H1 (cell line): ENCODE data around the gene BDP1. TPM values are rescaled to one million over a fixed set of nuclear protein-coding genes. Genes with fewer than 3 reads are reported as not detected.
"Not testable (repeated sequence)": the region's sequence is repeated elsewhere in the genome, so short reads cannot be mapped to it uniquely, and the experiment has no call there.

Source experiments
- CTCF ChIA-PET: fragments of 300-600 bp; sonication (Branson Sonifier 250); formaldehyde crosslinking; loops from one replicate; lab custom pipeline; 2021; ENCODE audit not compliant: partially characterized antibody; lab: Charles Lee
- POLR2A ChIA-PET: fragments of 300-600 bp; sonication (Branson Sonifier 250); formaldehyde crosslinking; loops from one replicate; lab custom pipeline; 2021; ENCODE audit warnings: inconsistent platforms; ENCODE audit not compliant: partially characterized antibody; lab: Charles Lee
- DNase-seq, 2 experiments: peaks; one replicate each; pipeline versions ENCODE4 v3.0.0 to v3.0.0-alpha.2; 2010 to 2022; ENCODE audit warnings: low spot score in 2 of 2, low read depth in 1 of 2, mixed read lengths in 1 of 2
- FAIRE-seq: peaks from 2 replicates; lab custom pipeline; 2011; peaks lifted over from hg19 to GRCh38; lab: Jason Lieb, UNC
- H2AFZ ChIP-seq: 2 replicates; pipeline ENCODE4 v1.8.1; 2012; ENCODE audit warnings: low read length, inconsistent platforms
- H2AK5ac ChIP-seq: 2 replicates; pipeline ENCODE4 v1.6.1; 2013; ENCODE audit warnings: low read depth, low read length
- H2BK120ac ChIP-seq: replicated peaks from 2 replicates; pipeline ENCODE3; 2013; ENCODE audit warnings: low read depth, low read length, inconsistent platforms
- H2BK12ac ChIP-seq: 2 replicates; pipeline ENCODE4 v1.6.1; 2013; ENCODE audit warnings: low read depth, low read length
- H2BK15ac ChIP-seq: 2 replicates; pipeline ENCODE4 v1.6.1; 2013; ENCODE audit warnings: low read length
- H2BK20ac ChIP-seq: 2 replicates; pipeline ENCODE4 v1.6.1; 2013; ENCODE audit warnings: low read length
- H2BK5ac ChIP-seq: 2 replicates; pipeline ENCODE4 v1.6.1; 2013; ENCODE audit warnings: low read depth, low read length
- H3K14ac ChIP-seq: 2 replicates; pipeline ENCODE4 v1.6.1; 2013; ENCODE audit warnings: inconsistent platforms; ENCODE audit not compliant: insufficient read length
- H3K18ac ChIP-seq: 2 replicates; pipeline ENCODE4 v1.6.1; 2013; ENCODE audit warnings: low read length; ENCODE audit errors: extremely low read depth
- H3K23ac ChIP-seq: 2 replicates; pipeline ENCODE4 v1.6.1; 2013; ENCODE audit warnings: inconsistent platforms; ENCODE audit not compliant: insufficient read length
- H3K23me2 ChIP-seq: 2 replicates; pipeline ENCODE4 v1.6.1; 2013; ENCODE audit warnings: low read depth, low read length
- H3K27ac ChIP-seq: 2 replicates; pipeline ENCODE4 v1.6.1; 2011; ENCODE audit warnings: low read depth, low read length, inconsistent platforms
- H3K27me3 ChIP-seq, 4 experiments: replicated peaks in 1 of 4; 1 replicate in 1 of 4; 2 replicates in 3 of 4; pipeline versions ENCODE4 v1.6.1 to v1.8.1; 2011 to 2013; ENCODE audit warnings: low read length in 3 of 4, mild to moderate bottlenecking in 3 of 4, inconsistent platforms in 2 of 4, mixed read lengths in 2 of 4, moderate library complexity in 1 of 4; ENCODE audit not compliant: control insufficient read depth in 3 of 4, insufficient read depth in 3 of 4; ENCODE audit errors: extremely low read depth in 1 of 4
- H3K36me3 ChIP-seq, 4 experiments: 2 replicates each; pipeline versions ENCODE4 v1.6.1 to v1.8.1; 2011 to 2013; ENCODE audit warnings: mild to moderate bottlenecking in 4 of 4, low read length in 3 of 4, moderate library complexity in 2 of 4, control low read depth in 1 of 4, inconsistent platforms in 1 of 4; ENCODE audit not compliant: insufficient read depth in 4 of 4, control insufficient read depth in 2 of 4
- H3K4ac ChIP-seq: replicated peaks from 2 replicates; pipeline ENCODE3; 2013; ENCODE audit warnings: low read length, low read depth, mixed read lengths, inconsistent platforms; ENCODE audit not compliant: insufficient read length
- H3K4me1 ChIP-seq, 4 experiments: replicated peaks in 1 of 4; 1 replicate in 1 of 4; 2 replicates in 3 of 4; pipeline versions ENCODE4 v1.6.1 to v1.8.1; 2011 to 2013; ENCODE audit warnings: low read length in 3 of 4, inconsistent platforms in 2 of 4, mixed read lengths in 1 of 4; ENCODE audit not compliant: insufficient read depth in 4 of 4, control insufficient read depth in 3 of 4
- H3K4me2 ChIP-seq, 2 experiments: 2 replicates each; pipeline versions ENCODE4 v1.6.1 to v1.8.1; 2011 to 2013; ENCODE audit warnings: low read depth in 2 of 2, low read length in 2 of 2, control low read depth in 1 of 2, inconsistent platforms in 1 of 2, mild to moderate bottlenecking in 1 of 2; ENCODE audit not compliant: insufficient read depth in 1 of 2
- H3K4me3 ChIP-seq, 4 experiments: fragments of 200-600, 300-600 bp in 1 of 4; sonication (generic), shearing (Covaris generic), sonication (Bioruptor Twin) in 1 of 4; 2 replicates each; pipeline versions ENCODE4 v1.5.1 to v1.8.1; 2011 to 2016; ENCODE audit warnings: low read length in 4 of 4, low read depth in 3 of 4, control low read depth in 2 of 4, inconsistent platforms in 2 of 4, mild to moderate bottlenecking in 2 of 4, mixed read lengths in 1 of 4, moderate library complexity in 1 of 4; ENCODE audit not compliant: insufficient read depth in 2 of 4; ENCODE audit errors: extremely low read depth in 1 of 4
- H3K56ac ChIP-seq: replicated peaks from 2 replicates; pipeline ENCODE3; 2013; ENCODE audit warnings: low read depth, mild to moderate bottlenecking, mixed read lengths, low read length, inconsistent platforms; ENCODE audit not compliant: insufficient read length
- H3K79me1 ChIP-seq: 2 replicates; pipeline ENCODE4 v1.6.1; 2013; ENCODE audit warnings: low read depth, low read length, control low read depth
- H3K79me2 ChIP-seq, 2 experiments: 2 replicates each; pipeline versions ENCODE4 v1.6.1 to v1.8.1; 2012 to 2013; ENCODE audit warnings: low read length in 2 of 2, mild to moderate bottlenecking in 2 of 2, inconsistent platforms in 1 of 2; ENCODE audit not compliant: insufficient read depth in 2 of 2, control insufficient read depth in 1 of 2
- H3K9ac ChIP-seq, 4 experiments: replicated peaks in 1 of 4; 1 replicate in 1 of 4; 2 replicates in 3 of 4; pipeline versions ENCODE4 v1.6.1 to v1.8.1; 2011 to 2013; ENCODE audit warnings: low read depth in 3 of 4, low read length in 3 of 4, control low read depth in 2 of 4, mild to moderate bottlenecking in 2 of 4, moderate library complexity in 2 of 4, inconsistent platforms in 1 of 4; ENCODE audit errors: extremely low read depth in 1 of 4
- H3K9me3 ChIP-seq, 2 experiments: 2 replicates each; pipeline versions ENCODE4 v1.6.1 to v1.8.1; 2012 to 2013; ENCODE audit warnings: mild to moderate bottlenecking in 2 of 2, moderate library complexity in 2 of 2, control low read depth in 1 of 2, inconsistent platforms in 1 of 2, low read depth in 1 of 2, low read length in 1 of 2, mixed read lengths in 1 of 2; ENCODE audit not compliant: insufficient read depth in 2 of 2
- H4K20me1 ChIP-seq, 2 experiments: replicated peaks in 1 of 2; 2 replicates each; pipeline versions ENCODE3 to v1.8.1; 2011 to 2013; ENCODE audit warnings: inconsistent platforms in 2 of 2, low read length in 2 of 2, mild to moderate bottlenecking in 1 of 2; ENCODE audit not compliant: insufficient read depth in 2 of 2, control insufficient read depth in 1 of 2
- H4K5ac ChIP-seq: 2 replicates; pipeline ENCODE4 v1.6.1; 2013; ENCODE audit warnings: low read length, low read depth, mixed read lengths, inconsistent platforms; ENCODE audit not compliant: insufficient read length
- H4K8ac ChIP-seq: 2 replicates; pipeline ENCODE4 v1.8.0; 2013; ENCODE audit warnings: mild to moderate bottlenecking, moderate library complexity, low read length, inconsistent platforms; ENCODE audit not compliant: insufficient read depth; ENCODE audit errors: extremely low read depth
- H4K91ac ChIP-seq: replicated peaks from 2 replicates; pipeline ENCODE3; 2013; ENCODE audit warnings: low read length, mixed read lengths, inconsistent platforms; ENCODE audit not compliant: insufficient read length
- WGBS, 2 experiments: shearing (Covaris generic) in 1 of 2; methylation state at CpG; one replicate each; pipeline versions ENCODE4 v1.1.6 to v1.1.7; 2013 to 2015; ENCODE audit warnings: low lambda C conversion rate in 2 of 2, mixed read lengths in 2 of 2, inconsistent platforms in 1 of 2, low coverage in 1 of 2, missing lambda C conversion rate in 1 of 2; ENCODE audit not compliant: insufficient replicate concordance in 2 of 2, insufficient coverage in 1 of 2, insufficient read length in 1 of 2; ENCODE audit errors: extremely low coverage in 1 of 2, missing lambda C conversion rate in 1 of 2; 5-methylcytosine and 5-hydroxymethylcytosine counted together
- polyA plus RNA-seq, 7 experiments: library from polyadenylated mRNA; depleted of rRNA in 3 of 7; stranded (reverse) in 5 of 7; unstranded in 2 of 7; fragments of >200 nt in 5 of 7; fragments of 200-250 nt in 2 of 7; gene quantifications; 1 replicate in 5 of 7; 2 replicates in 1 of 7; 4 replicates in 1 of 7; pipeline versions ENCODE4 v1.2.1 to v1.2.3, GENCODE V29; 2011 to 2013; ENCODE audit warnings: missing spikeins in 2 of 7, mixed read lengths in 2 of 7
- total RNA-seq: library from RNA; stranded (reverse); fragmentation: NEBNext Ultra II Directional; extraction: Animal tissue kit (Norgen Biotek cat#: 25700); gene quantifications from 2 replicates; pipeline ENCODE4 v1.2.1, GENCODE V29; 2021

The BDP1 gene
- total and polyA plus RNA-seq, 2 of the 8 experiments (the other 6 are each of a cell fraction or from before 2014, with no cell fraction given), result 4.7 to 32.1 TPM

GRCh38 chr5:71423896-71424295, 31.6 kb upstream of the BDP1 start:
- H3K18ac ChIP-seq, H3K27me3 ChIP-seq, H3K4ac ChIP-seq, CTCF ChIA-PET, H3K27ac ChIP-seq, H3K23ac ChIP-seq, H3K4me1 ChIP-seq, H2BK15ac ChIP-seq, H2BK20ac ChIP-seq, H4K91ac ChIP-seq, FAIRE-seq, POLR2A ChIA-PET, H3K23me2 ChIP-seq, DNase-seq, H4K5ac ChIP-seq, H3K4me3 ChIP-seq, H3K79me1 ChIP-seq, H3K79me2 ChIP-seq, H3K56ac ChIP-seq, H4K20me1 ChIP-seq, H2BK5ac ChIP-seq, H2BK12ac ChIP-seq, H2AFZ ChIP-seq, H2BK120ac ChIP-seq, H3K14ac ChIP-seq, H3K9ac ChIP-seq, H3K9me3 ChIP-seq, H3K4me2 ChIP-seq, H3K36me3 ChIP-seq, H2AK5ac ChIP-seq, H4K8ac ChIP-seq: not testable (repeated sequence)
- WGBS, 2 experiments, result 85% methylated on average over 3 of the region's 3 CpGs; no CpG with 5 or more reads in 1 of the 2 experiments

GRCh38 chr5:71426686-71427474, 28.6 kb upstream of the BDP1 start:
- H4K91ac ChIP-seq, DNase-seq, H3K4me1 ChIP-seq, H4K5ac ChIP-seq, H3K56ac ChIP-seq, H3K23ac ChIP-seq, H3K4me3 ChIP-seq, H3K79me1 ChIP-seq, H2BK120ac ChIP-seq, H2BK20ac ChIP-seq, H3K27me3 ChIP-seq, H3K27ac ChIP-seq, H3K23me2 ChIP-seq, H4K8ac ChIP-seq, H3K4ac ChIP-seq, H3K79me2 ChIP-seq, CTCF ChIA-PET, H2BK12ac ChIP-seq, H3K18ac ChIP-seq, H2AK5ac ChIP-seq, FAIRE-seq, H3K4me2 ChIP-seq, H3K9ac ChIP-seq, H4K20me1 ChIP-seq, H2BK5ac ChIP-seq, H3K14ac ChIP-seq, H3K9me3 ChIP-seq, H2AFZ ChIP-seq, H2BK15ac ChIP-seq, POLR2A ChIA-PET, H3K36me3 ChIP-seq: not testable (repeated sequence)
- 89% methylated on average over 1 of the region's 2 CpGs; no CpG with 5 or more reads in 1 of the 2 experiments for whole genome bisulfite sequencing, 2 experiments
